SK-N-SH treated with all-trans-retinoic acid at 6 μM for 48 hours (cell line): ENCODE measurements around the gene DCTN5.

Experiments used
- CSRNP3 ChIP-seq: fragments of 250-450 bp; sonication (Bioruptor Pico); IDR thresholded peaks from 2 replicates; pipeline ENCODE4 v1.5.1; 2021; ENCODE audit warnings: mild to moderate bottlenecking, moderate library complexity
- PATZ1 ChIP-seq: fragments of 250-450 bp; sonication (Bioruptor Pico); IDR thresholded peaks from 2 replicates; pipeline ENCODE4 v1.8.0; 2020; ENCODE audit warnings: mild to moderate bottlenecking, moderate library complexity, borderline replicate concordance
- RARB ChIP-seq: fragments of 250-450 bp; sonication (Bioruptor Pico); IDR thresholded peaks from 2 replicates; pipeline ENCODE4 v1.8.0; 2021; ENCODE audit warnings: mild to moderate bottlenecking, moderate library complexity
- SNAI2 ChIP-seq: fragments of 250-450 bp; sonication (Bioruptor Pico); IDR thresholded peaks from 2 replicates; pipeline ENCODE4 v1.5.0; 2020; ENCODE audit warnings: mild to moderate bottlenecking, moderate library complexity

GRCh38 chr16:23700509-23700908 is 59.2 kb downstream of the DCTN5 start:
- TF ChIP-seq PATZ1, result no peak
- no peak for TF ChIP-seq CSRNP3
- no peak for TF ChIP-seq RARB
- no peak for TF ChIP-seq SNAI2
